Cardiac fibroblast (primary cell): ENCODE data around the gene FASTKD3.

Experiments used
- DNase-seq, 2 donors: peaks; one replicate each; pipeline versions ENCODE4 v3.0.0 to v3.0.0-alpha.2; 2010; ENCODE audit warnings: low read depth in 2 of 2
- H3K4me3 ChIP-seq, 2 donors: replicated peaks in 1 of 2; 1 replicate in 1 of 2; 2 replicates in 1 of 2; pipeline ENCODE4 v1.5.1; 2011; ENCODE audit warnings: low read depth in 2 of 2, low read length in 2 of 2, mild to moderate bottlenecking in 2 of 2, moderate library complexity in 1 of 2
- CTCF ChIP-seq: IDR thresholded peaks from one replicate; pipeline ENCODE4 v1.5.1; 2011; ENCODE audit warnings: low read depth, mild to moderate bottlenecking, low read length, inconsistent platforms

FASTKD3 gene

GRCh38 chr5:7894439-7894838 lies 25.6 kb upstream of the FASTKD3 start:
- H3K4me3 ChIP-seq: no peak overlapping the region
- no peak for TF ChIP-seq CTCF
- DNase-seq: no peak

- TF ChIP-seq CTCF: no peak
- DNase-seq: no peak
- H3K4me3 ChIP-seq: no peak overlapping the region
Observed at GRCh38 chr5:7888901-7889300, 20.1 kb upstream of the FASTKD3 start.

- TF ChIP-seq CTCF: peak; percentile 23
- no peak overlapping the region for H3K4me3 ChIP-seq
- peak; percentile 67 to 77 for DNase-seq
Observed at GRCh38 chr5:7886849-7887475, 18.1 kb upstream of the FASTKD3 start.

- DNase-seq: peak in 1 of 2 donors; percentile 17
- TF ChIP-seq CTCF: no peak
Observed at GRCh38 chr5:7884491-7885267, 15.8 kb upstream of the FASTKD3 start.

GRCh38 chr5:7882926-7883325 lies 14.1 kb upstream of the FASTKD3 start:
- TF ChIP-seq CTCF: no peak
- no peak for DNase-seq
- no peak overlapping the region for H3K4me3 ChIP-seq

More at GRCh38 chr5:7884491-7885267, 15.8 kb upstream of the FASTKD3 start:
- H3K4me3 ChIP-seq: no peak overlapping the region

- no peak for TF ChIP-seq CTCF
- no peak for DNase-seq
- no peak overlapping the region for H3K4me3 ChIP-seq
Observed at GRCh38 chr5:7881816-7882215, 13.0 kb upstream of the FASTKD3 start.
